Suprapubic skin (tissue), 4 donors: ENCODE measurements around the gene PAGR1. TPM values are rescaled to one million over a fixed set of nuclear protein-coding genes. Genes with fewer than 3 reads are reported as not detected.

ENCODE experiments used
- DNase-seq, 2 donors: peaks; one replicate each; pipeline ENCODE4 v3.0.0-alpha.2; 2019; ENCODE audit warnings: low spot score in 2 of 2
- H3K27ac ChIP-seq: fragments of 200-600 bp; sonication (generic); one replicate; pipeline ENCODE4 v1.5.1; 2019
- H3K27me3 ChIP-seq: fragments of 200-600 bp; sonication (generic); one replicate; pipeline ENCODE4 v1.5.1; 2019
- H3K36me3 ChIP-seq: fragments of 200-600 bp; sonication (generic); one replicate; pipeline ENCODE4 v1.5.1; 2019
- H3K4me1 ChIP-seq: fragments of 200-600 bp; sonication (generic); one replicate; pipeline ENCODE4 v1.5.1; 2019
- H3K4me3 ChIP-seq: fragments of 200-600 bp; sonication (generic); one replicate; pipeline ENCODE4 v1.5.1; 2019; ENCODE audit warnings: mild to moderate bottlenecking
- H3K9me3 ChIP-seq: fragments of 200-600 bp; sonication (generic); one replicate; pipeline ENCODE4 v1.5.1; 2019
- CTCF ChIP-seq, 2 donors: fragments of 200-600 bp in 1 of 2; fragments of 450-650 bp in 1 of 2; sonication (generic) in 1 of 2; IDR thresholded peaks; one replicate each; pipeline ENCODE4 v1.5.1; 2016 to 2019; ENCODE audit warnings: antibody characterized with exemption in 2 of 2, mild to moderate bottlenecking in 1 of 2, moderate library complexity in 1 of 2
- EP300 ChIP-seq: sonication (generic); formaldehyde crosslinking; IDR thresholded peaks from one replicate; pipeline ENCODE4 v1.6.1; 2017; ENCODE audit warnings: antibody characterized with exemption
- POLR2A ChIP-seq, 2 donors: fragments of 450-650 bp; IDR thresholded peaks; one replicate each; pipeline ENCODE4 v1.6.1; 2017; ENCODE audit warnings: antibody characterized with exemption in 2 of 2, mild to moderate bottlenecking in 2 of 2, moderate library complexity in 2 of 2
- POLR2AphosphoS5 ChIP-seq, 3 donors: sonication (generic); formaldehyde crosslinking; IDR thresholded peaks; one replicate each; pipeline ENCODE4 v1.6.1; 2017; ENCODE audit warnings: antibody characterized with exemption in 3 of 3
- WGBS: methylation state at CpG from one replicate; pipeline ENCODE4 v1.1.5; 2018; 5-methylcytosine and 5-hydroxymethylcytosine counted together
- total RNA-seq, 4 donors: library from RNA; depleted of rRNA; stranded (reverse); fragments of >200 nt; gene quantifications; one replicate each; pipeline ENCODE4 v1.1.0, GENCODE V29; 2016

The PAGR1 gene
- total RNA-seq, 4 donors from 2014 or later: 23.3 to 35.2 (median 23.8) TPM

GRCh38 chr16:29842732-29843346, 26.9 kb downstream of the PAGR1 start:
- Histone ChIP-seq H3K27ac (no peak overlapping the region), H3K36me3 (peaks cover 90% of the 10 kb centered on the region), H3K9me3 (no peaks in the 10 kb centered on the region), H3K27me3 (no peaks in the 10 kb centered on the region), H3K4me3 (no peak overlapping the region), H3K4me1 (no peaks in the 10 kb centered on the region)
- no peak for DNase-seq
- WGBS: 94% methylated on average over 9 of the region's 9 CpGs
- no peak for TF ChIP-seq POLR2AphosphoS5 (IDR thresholded peaks at IDR 0.05)
- TF ChIP-seq CTCF (IDR thresholded peaks at IDR 0.05): no peak
- no peak for TF ChIP-seq EP300
- TF ChIP-seq POLR2A (IDR thresholded peaks at IDR 0.05): no peak

GRCh38 chr16:29843931-29844330, 28.0 kb downstream of the PAGR1 start:
- Histone ChIP-seq H3K4me1 (no peaks in the 10 kb centered on the region), H3K4me3 (no peak overlapping the region), H3K27ac (no peak overlapping the region), H3K9me3 (no peaks in the 10 kb centered on the region), H3K36me3 (peaks cover 85% of the 10 kb centered on the region), H3K27me3 (no peaks in the 10 kb centered on the region)
- 91% methylated on average over 5 of the region's 8 CpGs for WGBS
- TF ChIP-seq CTCF (IDR thresholded peaks at IDR 0.05) (no peak), POLR2AphosphoS5 (IDR thresholded peaks at IDR 0.05) (no peak), EP300 (no peak), POLR2A (IDR thresholded peaks at IDR 0.05) (no peak)
- no peak for DNase-seq

GRCh38 chr16:29844575-29845331, 28.8 kb downstream of the PAGR1 start:
- no peak for DNase-seq
- TF ChIP-seq POLR2A (IDR thresholded peaks at IDR 0.05) (no peak), EP300 (no peak), CTCF (IDR thresholded peaks at IDR 0.05) (no peak), POLR2AphosphoS5 (IDR thresholded peaks at IDR 0.05) (no peak)
- Histone ChIP-seq H3K4me1 (peaks cover 5% of the 10 kb centered on the region), H3K27ac (no peak overlapping the region), H3K9me3 (no peaks in the 10 kb centered on the region), H3K27me3 (no peaks in the 10 kb centered on the region), H3K4me3 (no peak overlapping the region), H3K36me3 (peaks cover 80% of the 10 kb centered on the region)
- 86% methylated on average over 12 of the region's 28 CpGs for WGBS

GRCh38 chr16:29845656-29846055, 29.7 kb downstream of the PAGR1 start:
- no peak for TF ChIP-seq CTCF (IDR thresholded peaks at IDR 0.05)
- no peak for TF ChIP-seq POLR2A (IDR thresholded peaks at IDR 0.05)
- TF ChIP-seq EP300: no peak
- TF ChIP-seq POLR2AphosphoS5 (IDR thresholded peaks at IDR 0.05): no peak
- Histone ChIP-seq H3K9me3 (no peaks in the 10 kb centered on the region), H3K4me1 (peaks cover 5% of the 10 kb centered on the region), H3K4me3 (no peak overlapping the region), H3K27me3 (no peaks in the 10 kb centered on the region), H3K27ac (no peak overlapping the region), H3K36me3 (peaks cover 71% of the 10 kb centered on the region)
- WGBS: 86% methylated on average over 18 of the region's 18 CpGs
- no peak for DNase-seq

GRCh38 chr16:29848420-29849297, 32.7 kb downstream of the PAGR1 start:
- H3K36me3 ChIP-seq: peaks cover 46% of the 10 kb centered on the region
- TF ChIP-seq POLR2A (IDR thresholded peaks at IDR 0.05) (no peak), CTCF (IDR thresholded peaks at IDR 0.05) (peak; percentile 48 to 90)

More at GRCh38 chr16:29848420-29849297, 32.7 kb downstream of the PAGR1 start:
- 62% methylated on average over 8 of the region's 15 CpGs for WGBS
- H3K4me3 ChIP-seq: no peak overlapping the region
- H3K9me3 ChIP-seq: no peaks in the 10 kb centered on the region
- DNase-seq: peak; percentile 85 to 86
- H3K27me3 ChIP-seq: no peaks in the 10 kb centered on the region
- H3K4me1 ChIP-seq: peaks cover 5% of the 10 kb centered on the region
- H3K27ac ChIP-seq: no peak overlapping the region
